ENCODE results near the gene APCDD1L.

The APCDD1L gene

GRCh38 chr20:58463256-58463655, 51.9 kb downstream of the APCDD1L start:
- FAIRE-seq = no peak
- TF ChIP-seq PAX5 (IDR thresholded peaks at IDR 0.05; ENCODE audit: insufficient read depth, low read length, severe bottlenecking) (no peak), TAF1 (IDR thresholded peaks at IDR 0.05; ENCODE audit: low read depth, low read length) (no peak), POLR2A (IDR thresholded peaks at IDR 0.05; ENCODE audit: low read depth, low read length) (no peak), POU2F2 (IDR thresholded peaks at IDR 0.05; ENCODE audit: low read depth, low read length) (no peak)
- DNase-seq (ENCODE audit: insufficient read length, low spot score) = no peak

- DNase-seq (ENCODE audit: insufficient read length, low spot score) (no peak), FAIRE-seq (no peak)
- no peak for TF ChIP-seq POU2F2 (IDR thresholded peaks at IDR 0.05; ENCODE audit: low read depth, low read length)
- TF ChIP-seq POLR2A (IDR thresholded peaks at IDR 0.05; ENCODE audit: low read depth, low read length) = no peak
- TF ChIP-seq TAF1 (IDR thresholded peaks at IDR 0.05; ENCODE audit: low read depth, low read length) = no peak
- TF ChIP-seq PAX5 (IDR thresholded peaks at IDR 0.05; ENCODE audit: insufficient read depth, low read length, severe bottlenecking) = no peak
- TF ChIP-seq SPI1 (IDR thresholded peaks at IDR 0.05; ENCODE audit: low read depth, low read length) = no peak
- no peak for TF ChIP-seq POLR2AphosphoS5 (IDR thresholded peaks at IDR 0.05; ENCODE audit: low read depth, low read length)
Measured at GRCh38 chr20:58461899-58462298, 53.3 kb downstream of the APCDD1L start.

- DNase-seq (ENCODE audit: insufficient read length, low spot score) = no peak
- no peak for TF ChIP-seq POLR2AphosphoS5 (IDR thresholded peaks at IDR 0.05; ENCODE audit: low read depth, low read length)
- no peak for TF ChIP-seq POU2F2 (IDR thresholded peaks at IDR 0.05; ENCODE audit: low read depth, low read length)
- no peak for TF ChIP-seq PAX5 (IDR thresholded peaks at IDR 0.05; ENCODE audit: insufficient read depth, low read length, severe bottlenecking)
- TF ChIP-seq POLR2A (IDR thresholded peaks at IDR 0.05; ENCODE audit: low read depth, low read length) = no peak
- no peak for TF ChIP-seq SPI1 (IDR thresholded peaks at IDR 0.05; ENCODE audit: low read depth, low read length)
- TF ChIP-seq TAF1 (IDR thresholded peaks at IDR 0.05; ENCODE audit: low read depth, low read length) = no peak
- FAIRE-seq = no peak
Measured at GRCh38 chr20:58461104-58461503, 54.1 kb downstream of the APCDD1L start.

- TF ChIP-seq SPI1 (IDR thresholded peaks at IDR 0.05; ENCODE audit: low read depth, low read length) (no peak), TAF1 (IDR thresholded peaks at IDR 0.05; ENCODE audit: low read depth, low read length) (no peak), PAX5 (IDR thresholded peaks at IDR 0.05; ENCODE audit: insufficient read depth, low read length, severe bottlenecking) (no peak), POU2F2 (IDR thresholded peaks at IDR 0.05; ENCODE audit: low read depth, low read length) (no peak), POLR2A (IDR thresholded peaks at IDR 0.05; ENCODE audit: low read depth, low read length) (no peak), POLR2AphosphoS5 (IDR thresholded peaks at IDR 0.05; ENCODE audit: low read depth, low read length) (no peak)
- FAIRE-seq (no peak), DNase-seq (ENCODE audit: insufficient read length, low spot score) (no peak)
Measured at GRCh38 chr20:58459058-58459750, 56.0 kb downstream of the APCDD1L start.

- peak; percentile 66 for DNase-seq (ENCODE audit: insufficient read length, low spot score)
- peak; percentile 80 for FAIRE-seq
- TF ChIP-seq POLR2A (IDR thresholded peaks at IDR 0.05; ENCODE audit: low read depth, low read length) (no peak), PAX5 (IDR thresholded peaks at IDR 0.05; ENCODE audit: insufficient read depth, low read length, severe bottlenecking) (peak; percentile 7), POU2F2 (IDR thresholded peaks at IDR 0.05; ENCODE audit: low read depth, low read length) (peak; percentile 69; the same call in 1 of the 2 replicates), SPI1 (IDR thresholded peaks at IDR 0.05; ENCODE audit: low read depth, low read length) (peak; percentile 99)
Measured at GRCh38 chr20:58458342-58459057, 56.7 kb downstream of the APCDD1L start.

GRCh38 chr20:58457083-58457695, 58.0 kb downstream of the APCDD1L start:
- DNase-seq (ENCODE audit: insufficient read length, low spot score) (no peak), FAIRE-seq (no peak)
- no peak for TF ChIP-seq SPI1 (IDR thresholded peaks at IDR 0.05; ENCODE audit: low read depth, low read length)
- no peak for TF ChIP-seq POLR2A (IDR thresholded peaks at IDR 0.05; ENCODE audit: low read depth, low read length)

- no peak for TF ChIP-seq PAX5 (IDR thresholded peaks at IDR 0.05; ENCODE audit: insufficient read depth, low read length, severe bottlenecking)
- TF ChIP-seq POU2F2 (IDR thresholded peaks at IDR 0.05; ENCODE audit: low read depth, low read length) = no peak
- TF ChIP-seq SPI1 (IDR thresholded peaks at IDR 0.05; ENCODE audit: low read depth, low read length) = no peak
- DNase-seq (ENCODE audit: insufficient read length, low spot score) (no peak), FAIRE-seq (no peak)
Measured at GRCh38 chr20:58454460-58454859, 60.7 kb downstream of the APCDD1L start.

- FAIRE-seq = no peak
- DNase-seq (ENCODE audit: insufficient read length, low spot score) = no peak
- TF ChIP-seq POLR2A (IDR thresholded peaks at IDR 0.05; ENCODE audit: low read depth, low read length) (no peak), POLR2AphosphoS5 (IDR thresholded peaks at IDR 0.05; ENCODE audit: low read depth, low read length) (no peak), POU2F2 (IDR thresholded peaks at IDR 0.05; ENCODE audit: low read depth, low read length) (no peak), TAF1 (IDR thresholded peaks at IDR 0.05; ENCODE audit: low read depth, low read length) (no peak), PAX5 (IDR thresholded peaks at IDR 0.05; ENCODE audit: insufficient read depth, low read length, severe bottlenecking) (no peak), SPI1 (IDR thresholded peaks at IDR 0.05; ENCODE audit: low read depth, low read length) (no peak)
Measured at GRCh38 chr20:58453391-58453790, 61.8 kb downstream of the APCDD1L start.

GRCh38 chr20:58452667-58453255, 62.4 kb downstream of the APCDD1L start:
- FAIRE-seq (no peak), DNase-seq (ENCODE audit: insufficient read length, low spot score) (no peak)
- TF ChIP-seq POU2F2 (IDR thresholded peaks at IDR 0.05; ENCODE audit: low read depth, low read length) (no peak), SPI1 (IDR thresholded peaks at IDR 0.05; ENCODE audit: low read depth, low read length) (no peak), POLR2AphosphoS5 (IDR thresholded peaks at IDR 0.05; ENCODE audit: low read depth, low read length) (no peak), PAX5 (IDR thresholded peaks at IDR 0.05; ENCODE audit: insufficient read depth, low read length, severe bottlenecking) (no peak), POLR2A (IDR thresholded peaks at IDR 0.05; ENCODE audit: low read depth, low read length) (no peak), TAF1 (IDR thresholded peaks at IDR 0.05; ENCODE audit: low read depth, low read length) (no peak)

Data from GM12891 (cell line).